Stomach (tissue), 9 donors: ENCODE results near the gene OR5B2. TPM values are rescaled to one million over a fixed set of nuclear protein-coding genes. Genes with fewer than 3 reads are reported as not detected.
"Not testable (repeated sequence)": the region's sequence is repeated elsewhere in the genome, so short reads cannot be mapped to it uniquely, and the experiment has no call there.

Experiments
- DNase-seq, 2 donors: peaks; one replicate each; pipeline versions ENCODE4 v3.0.0 to v3.0.0-alpha.2; 2013 to 2019
- H3K27ac ChIP-seq, 5 donors: fragments of 200-600 bp in 4 of 5; sonication (generic) in 4 of 5; one replicate each; pipeline ENCODE4 v1.5.1; 2013 to 2019; ENCODE audit warnings: mild to moderate bottlenecking in 1 of 5, moderate library complexity in 1 of 5
- H3K27me3 ChIP-seq, 3 donors: fragments of 200-600 bp; sonication (generic); one replicate each; pipeline ENCODE4 v1.5.1; 2017 to 2019; ENCODE audit warnings: mixed run types in 1 of 3
- H3K36me3 ChIP-seq, 4 donors: fragments of 200-600 bp; sonication (generic); 1 replicate in 3 of 4; 2 replicates in 1 of 4; pipeline ENCODE4 v1.5.1; 2016 to 2019
- H3K4me1 ChIP-seq, 4 donors: fragments of 200-600 bp; sonication (generic); one replicate each; pipeline ENCODE4 v1.5.1; 2016 to 2019
- H3K4me3 ChIP-seq, 4 donors: fragments of 200-600 bp; sonication (generic) in 3 of 4; one replicate each; pipeline ENCODE4 v1.5.1; 2016 to 2019; ENCODE audit warnings: mild to moderate bottlenecking in 1 of 4
- H3K9me3 ChIP-seq, 4 donors: fragments of 200-600 bp; sonication (generic); one replicate each; pipeline ENCODE4 v1.5.1; 2016 to 2019
- CTCF ChIP-seq, 7 experiments: fragments of 450-650 bp in 4 of 7; fragments of 200-600 bp in 3 of 7; sonication (generic) in 3 of 7; IDR thresholded peaks; one replicate each; pipeline ENCODE4 v1.5.1; 2016 to 2019; ENCODE audit warnings: antibody characterized with exemption in 7 of 7, control low read depth in 2 of 7, mild to moderate bottlenecking in 1 of 7
- EP300 ChIP-seq: sonication (generic); formaldehyde crosslinking; IDR thresholded peaks from one replicate; pipeline ENCODE4 v1.6.1; 2017; ENCODE audit warnings: antibody characterized with exemption
- POLR2A ChIP-seq, 4 donors: fragments of 450-650 bp; IDR thresholded peaks; one replicate each; pipeline ENCODE4 v1.6.1; 2016; ENCODE audit warnings: antibody characterized with exemption in 4 of 4, control low read depth in 2 of 4, mild to moderate bottlenecking in 1 of 4, moderate library complexity in 1 of 4
- POLR2AphosphoS5 ChIP-seq, 3 donors: sonication (generic); formaldehyde crosslinking; IDR thresholded peaks; one replicate each; pipeline ENCODE4 v1.6.1; 2016; ENCODE audit warnings: antibody characterized with exemption in 3 of 3
- WGBS, 5 donors: extraction: QIAGEN DNeasy Blood & Tissue Kit in 3 of 5; methylation state at CpG; one replicate each; pipeline versions ENCODE4 v1.1.5 to v1.1.7; 2013 to 2018; 5-methylcytosine and 5-hydroxymethylcytosine counted together
- intact Hi-C: fragments of 100-400 bp; cut with DNase I; formaldehyde crosslinking; loops from one replicate; pipeline ENCODE4 v1.15.1; 2023; ENCODE audit warnings: low total_unique reads
- polyA plus RNA-seq, 3 donors: library from polyadenylated mRNA; stranded (reverse); fragments of 200-250 nt; gene quantifications; one replicate each; pipeline ENCODE4 v1.2.3, GENCODE V29; 2013
- total RNA-seq, 5 donors: library from RNA; depleted of rRNA; stranded (reverse); fragments of >200 nt; gene quantifications; one replicate each; pipeline versions ENCODE4 v1.1.0 to v1.2.3, GENCODE V29; 2014 to 2016
- donor health status: healthy with polysubstance abuse.
- donor health status: Bipolar disorder and iron deficiency.
- donor health status: healthy.

OR5B2 gene
- total and polyA plus RNA-seq, 8 donors: not detected

- Histone ChIP-seq H3K36me3 (no peaks in the 10 kb centered on the region), H3K9me3 (peaks cover 0 to 29% (median 2%) of the 10 kb centered on the region in 4 donors), H3K4me3 (no peak overlapping the region), H3K27me3 (no peaks in the 10 kb centered on the region), H3K27ac (no peak overlapping the region), H3K4me1 (no peaks in the 10 kb centered on the region)
- WGBS, 5 donors: 82 to 89% (median 84%) methylated on average over 3 of the region's 3 CpGs
- DNase-seq: no peak
- TF ChIP-seq POLR2A (IDR thresholded peaks at IDR 0.05) (no peak), EP300 (no peak), POLR2AphosphoS5 (IDR thresholded peaks at IDR 0.05) (no peak)
- intact Hi-C loops: no loop called here
Measured at GRCh38 chr11:58434217-58434616, 6.3 kb upstream of the OR5B2 start.

- intact Hi-C loops: no loop called here
- no peak for DNase-seq
- WGBS, 5 donors: 43 to 82% (median 67%) methylated on average over 3 of the region's 3 CpGs
- Histone ChIP-seq H3K4me3 (no peak overlapping the region), H3K36me3 (no peaks in the 10 kb centered on the region), H3K4me1 (no peaks in the 10 kb centered on the region), H3K27ac (no peak overlapping the region), H3K9me3 (peaks cover 0 to 29% (median 2%) of the 10 kb centered on the region in 4 donors), H3K27me3 (no peaks in the 10 kb centered on the region)
- TF ChIP-seq EP300: no peak
- no peak for TF ChIP-seq POLR2A (IDR thresholded peaks at IDR 0.05)
- TF ChIP-seq POLR2AphosphoS5 (IDR thresholded peaks at IDR 0.05): no peak
- TF ChIP-seq CTCF (IDR thresholded peaks at IDR 0.05): no peak
Measured at GRCh38 chr11:58433638-58434203, 5.8 kb upstream of the OR5B2 start.

GRCh38 chr11:58429273-58429672 is 1.4 kb upstream of the OR5B2 start:
- Histone ChIP-seq H3K27me3 (peaks cover 0 to 9% (median 0%) of the 10 kb centered on the region in 3 donors), H3K9me3 (peaks cover 0 to 15% (median 3%) of the 10 kb centered on the region in 4 donors), H3K27ac (no peak overlapping the region), H3K36me3 (no peaks in the 10 kb centered on the region), H3K4me3 (no peak overlapping the region), H3K4me1 (no peaks in the 10 kb centered on the region)
- intact Hi-C loops: no loop called here
- TF ChIP-seq POLR2AphosphoS5 (IDR thresholded peaks at IDR 0.05) (no peak), EP300 (no peak), CTCF (IDR thresholded peaks at IDR 0.05) (no peak), POLR2A (IDR thresholded peaks at IDR 0.05) (no peak)
- DNase-seq: no peak
- WGBS, 5 donors: 21 to 52% (median 46%) methylated on average over 1 of the region's 1 CpG

GRCh38 chr11:58406774-58407173 is 21.1 kb downstream of the OR5B2 start, which contains the start of gene OR5B3:
TSS of gene OR5B3 (minus strand) at chr11:58406874. CDS start at chr11:58403409, 3,465 bp downstream.
- intact Hi-C loops: no loop called here
- no peak for DNase-seq
- H3K4me3 ChIP-seq: no peak within 1 kb of the TSS
- TF ChIP-seq POLR2A (IDR thresholded peaks at IDR 0.05) (no peak), EP300 (no peak), CTCF (IDR thresholded peaks at IDR 0.05) (no peak), POLR2AphosphoS5 (IDR thresholded peaks at IDR 0.05) (no peak)
- H3K27me3 ChIP-seq: no peaks in the 10 kb centered on the region
- H3K9me3 ChIP-seq: peaks cover 0 to 44% (median 24%) of the 10 kb centered on the region in 4 donors
- no peaks in the 10 kb centered on the region for H3K36me3 ChIP-seq
- no peak within 1 kb of the TSS for H3K27ac ChIP-seq
- H3K4me1 ChIP-seq: no peaks in the 10 kb centered on the region
- 44 to 65% (median 47%) methylated on average over 1 of the region's 1 CpG for WGBS, 5 donors

GRCh38 chr11:58399622-58400021 is 28.3 kb downstream of the OR5B2 start:
- DNase-seq, H3K27me3 ChIP-seq, H3K9me3 ChIP-seq, H3K4me1 ChIP-seq, intact Hi-C loops, H3K27ac ChIP-seq, H3K36me3 ChIP-seq, H3K4me3 ChIP-seq: not testable (repeated sequence)
- 77 to 85% (median 77%) methylated on average over 1 of the region's 2 CpGs; no CpG with 5 or more reads in 2 of the 5 donors for WGBS, 5 donors
